ENCODE results near the gene ZNF619. TPM values are rescaled to one million over a fixed set of nuclear protein-coding genes. Genes with fewer than 3 reads are reported as not detected.

Gene ZNF619
- total RNA-seq, 1 experiment from 2014 or later: 7.8 TPM

- no peak for DNase-seq (ENCODE audit: low spot score)
These were observed 44.3 kb downstream of the ZNF619 start for GRCh38 chr3:40521254-40521653.

GRCh38 chr3:40523781-40524180 is 46.9 kb downstream of the ZNF619 start:
- peak; percentile 50 for DNase-seq (ENCODE audit: low spot score)
- in situ Hi-C loops (cut with HindIII; ENCODE audit: low sequenced_read_pairs): no loop called here

More at GRCh38 chr3:40521254-40521653, 44.3 kb downstream of the ZNF619 start:
- in situ Hi-C loops (cut with HindIII; ENCODE audit: low sequenced_read_pairs): no loop called here

GRCh38 chr3:40524222-40524567 is 47.3 kb downstream of the ZNF619 start:
- DNase-seq (ENCODE audit: low spot score): no peak
- in situ Hi-C loops (cut with HindIII; ENCODE audit: low sequenced_read_pairs): no loop called here

GRCh38 chr3:40524568-40525285 is 47.8 kb downstream of the ZNF619 start, which contains the start of gene ZNF621:
Gene ZNF621, plus strand, starts transcription at chr3:40524960. Its CDS starts 881 bp downstream, at chr3:40525841.
- DNase-seq (ENCODE audit: low spot score): peak; percentile 91
- in situ Hi-C loops (cut with HindIII; ENCODE audit: low sequenced_read_pairs): no loop called here

- in situ Hi-C loops (cut with HindIII; ENCODE audit: low sequenced_read_pairs): no loop called here
- no peak for DNase-seq (ENCODE audit: low spot score)
These were observed 51.5 kb downstream of the ZNF619 start for GRCh38 chr3:40528426-40528825.

GRCh38 chr3:40532252-40532651 is 55.3 kb downstream of the ZNF619 start:
- no peak for DNase-seq (ENCODE audit: low spot score)
- in situ Hi-C loops (cut with HindIII; ENCODE audit: low sequenced_read_pairs): no loop called here

- in situ Hi-C loops (cut with HindIII; ENCODE audit: low sequenced_read_pairs): no loop called here
- no peak for DNase-seq (ENCODE audit: low spot score)
These were observed 57.4 kb downstream of the ZNF619 start for GRCh38 chr3:40534283-40534682.

Other genes starting within 250 kb of the ZNF619 start
- gene EIF1B, start 167.4 kb upstream of the ZNF619 start, total RNA-seq (2014; rRNA removed; shearing (Covaris generic)): 24.4 and 34.2 TPM in 2 replicates
- gene ENTPD3, start 89.9 kb upstream of the ZNF619 start, total RNA-seq (2014; rRNA removed; shearing (Covaris generic)): not detected in 2 replicates
- gene RPL14, start 19.8 kb upstream of the ZNF619 start, total RNA-seq (2014; rRNA removed; shearing (Covaris generic)): 174 and 244 TPM in 2 replicates
- 5.4 and 10.0 TPM in 2 replicates for gene ZNF620, start 28.9 kb downstream of the ZNF619 start, total RNA-seq (2014; rRNA removed; shearing (Covaris generic))
- gene ZNF621, start 47.8 kb downstream of the ZNF619 start, total RNA-seq (2014; rRNA removed; shearing (Covaris generic)): 17.8 and 17.9 TPM in 2 replicates

All from G401 (cell line).